Cerebellar nuclear complex (tissue), 1 donor: ENCODE measurements around the gene KIF5A.

ENCODE experiments used
- DNase-seq, 2 experiments: peaks; one replicate each; lab custom pipeline; 2025; lab: John Stamatoyannopoulos, UW

KIF5A gene

GRCh38 chr12:57535764-57536596, 13.9 kb upstream of the KIF5A start:
- no peak for DNase-seq

- no peak for DNase-seq
These were observed 13.3 kb upstream of the KIF5A start for GRCh38 chr12:57536597-57536942.

- DNase-seq: no peak
These were observed 10.6 kb upstream of the KIF5A start for GRCh38 chr12:57539134-57539768.

- DNase-seq: no peak
These were observed 8.8 kb upstream of the KIF5A start for GRCh38 chr12:57541001-57541400.

- DNase-seq: no peak
These were observed 8.1 kb upstream of the KIF5A start for GRCh38 chr12:57541717-57542116.

GRCh38 chr12:57543581-57543980, 6.3 kb upstream of the KIF5A start:
- DNase-seq: no peak

GRCh38 chr12:57545809-57546437, 3.9 kb upstream of the KIF5A start:
- no peak for DNase-seq

- DNase-seq: peak; percentile 90 to 99
These were observed 3.2 kb upstream of the KIF5A start, which contains the start of gene DCTN2 for GRCh38 chr12:57546438-57547287. TSS of gene DCTN2 (minus strand) at chr12:57547192. CDS start at chr12:57547063, 129 bp downstream.

- no peak for DNase-seq
These were observed 2.4 kb upstream of the KIF5A start for GRCh38 chr12:57547288-57548012.

GRCh38 chr12:57548013-57548315, 1.9 kb upstream of the KIF5A start:
- DNase-seq: no peak

GRCh38 chr12:57548488-57548887, 1.4 kb upstream of the KIF5A start:
- DNase-seq: no peak

- no peak for DNase-seq
These were observed 488 bp upstream of the KIF5A start for GRCh38 chr12:57549203-57549908.

- DNase-seq: no peak
These were observed 1.1 kb downstream of the KIF5A start for GRCh38 chr12:57550641-57551549.

GRCh38 chr12:57551637-57552305, 1.9 kb downstream of the KIF5A start:
- DNase-seq: no peak

- DNase-seq: no peak
These were observed 2.4 kb downstream of the KIF5A start for GRCh38 chr12:57552306-57552651.

GRCh38 chr12:57552835-57553313, 3.0 kb downstream of the KIF5A start:
- no peak for DNase-seq

GRCh38 chr12:57553343-57554202, 3.7 kb downstream of the KIF5A start:
- no peak for DNase-seq

GRCh38 chr12:57554453-57554852, 4.6 kb downstream of the KIF5A start:
- DNase-seq: no peak
